GM18511 (cell line): Measurements from ENCODE around the gene CYGB.
"Not testable (repeated sequence)": the region's sequence is repeated elsewhere in the genome, so short reads cannot be mapped to it uniquely, and the experiment has no call there.

Experiments
- ATAC-seq: cut with Tn5 transposase; IDR thresholded peaks from one replicate; pipeline ENCODE4 v1.9.1; 2021; ENCODE audit warnings: mild to moderate bottlenecking, moderate library complexity; ENCODE audit not compliant: unreplicated experiment

Gene CYGB

DNA sequence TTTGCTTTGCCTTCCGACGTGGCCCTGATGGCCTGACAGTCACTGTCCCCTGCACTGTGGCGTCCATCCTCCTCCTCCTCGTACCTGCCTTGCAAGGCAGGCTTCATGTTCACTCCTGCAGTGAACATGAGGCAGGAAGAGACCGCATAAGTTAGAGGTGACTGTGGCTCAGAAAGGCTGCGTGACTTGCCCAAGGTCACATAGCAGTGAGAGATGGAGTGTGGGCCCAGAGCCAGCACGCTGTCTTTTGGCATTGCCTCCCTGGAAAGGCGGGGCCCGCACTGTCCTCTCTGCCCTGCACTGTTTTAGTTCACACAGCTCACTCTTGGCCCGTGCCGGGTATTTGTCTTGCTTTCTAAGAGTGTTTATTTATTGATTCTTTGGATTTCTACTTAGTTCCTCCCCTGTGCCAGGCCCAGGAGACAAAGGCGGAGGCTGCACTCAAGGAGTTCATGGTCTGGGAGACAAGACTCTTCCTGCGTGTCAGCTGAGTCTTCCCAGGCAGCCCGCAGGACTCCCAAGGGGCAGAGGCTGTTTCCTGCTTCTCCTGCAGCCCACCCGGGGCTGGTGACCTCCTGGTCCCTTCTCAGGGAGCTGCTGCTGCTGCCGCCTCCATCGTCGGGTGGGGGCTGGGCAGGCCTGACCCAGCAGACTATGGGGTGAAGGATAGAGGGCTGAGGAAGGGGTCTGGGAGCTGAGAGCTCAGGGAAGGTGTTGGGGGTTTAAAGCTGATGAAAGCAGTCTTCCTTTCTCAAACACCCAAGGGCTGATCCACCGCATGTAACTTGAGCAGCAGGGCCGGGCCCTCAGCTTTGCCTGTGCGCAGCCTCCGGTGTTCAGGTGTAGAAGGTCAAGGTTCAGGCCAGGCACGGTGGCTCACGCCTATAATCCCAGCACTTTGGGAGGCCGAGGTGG lies 12.7 kb downstream of the CYGB start:
- ATAC-seq, result no peak

DNA sequence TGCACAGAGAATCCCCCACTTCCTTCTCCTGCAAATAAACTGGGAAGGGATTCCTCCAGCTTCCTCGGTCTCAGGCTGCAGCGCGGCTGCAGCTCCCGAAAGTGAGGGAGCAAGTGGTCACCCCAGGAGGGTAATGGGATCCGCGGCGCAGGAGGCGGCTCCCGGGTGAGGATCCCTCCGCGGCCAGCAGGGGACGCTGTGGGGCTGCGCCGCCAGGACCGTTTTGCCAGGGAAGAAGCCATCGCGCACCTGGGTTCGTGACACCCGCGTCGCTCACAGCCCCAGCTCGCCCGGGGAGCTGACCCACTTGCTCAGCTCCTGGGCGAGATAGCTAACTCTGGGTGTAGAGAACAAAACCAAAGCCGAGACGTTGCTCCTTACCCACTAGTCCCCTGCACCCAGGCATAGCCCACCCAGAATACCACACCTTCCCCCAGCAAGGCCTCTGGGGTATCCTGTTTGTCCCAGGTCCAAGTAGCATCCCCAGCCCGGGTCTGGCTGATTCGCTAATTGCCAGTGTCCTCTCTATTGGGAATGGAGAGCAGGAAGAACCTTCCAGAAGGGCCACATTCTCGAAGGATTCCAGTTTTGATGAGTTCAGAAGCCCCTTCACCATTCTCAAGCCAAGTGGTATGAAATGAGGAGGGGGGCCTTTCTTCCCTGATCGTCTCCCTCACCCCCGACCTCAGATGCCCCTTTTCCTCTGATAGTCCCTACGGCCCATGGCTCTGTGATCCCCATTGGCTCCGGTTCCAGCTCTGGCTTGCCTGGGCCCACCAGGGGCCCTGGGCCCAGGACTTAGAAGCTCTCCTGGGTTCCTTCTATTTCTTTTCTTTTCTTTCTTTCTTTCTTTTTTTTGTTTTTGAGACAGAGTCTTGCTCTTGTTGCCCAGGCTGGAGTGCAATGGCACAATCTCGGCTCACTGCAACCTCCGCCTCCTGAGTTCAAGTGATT lies 14.1 kb downstream of the CYGB start:
- ATAC-seq, result no peak

- ATAC-seq, result not testable (repeated sequence)
These were observed 15.8 kb downstream of the CYGB start for GRCh38 chr17:76521683-76522082.

DNA sequence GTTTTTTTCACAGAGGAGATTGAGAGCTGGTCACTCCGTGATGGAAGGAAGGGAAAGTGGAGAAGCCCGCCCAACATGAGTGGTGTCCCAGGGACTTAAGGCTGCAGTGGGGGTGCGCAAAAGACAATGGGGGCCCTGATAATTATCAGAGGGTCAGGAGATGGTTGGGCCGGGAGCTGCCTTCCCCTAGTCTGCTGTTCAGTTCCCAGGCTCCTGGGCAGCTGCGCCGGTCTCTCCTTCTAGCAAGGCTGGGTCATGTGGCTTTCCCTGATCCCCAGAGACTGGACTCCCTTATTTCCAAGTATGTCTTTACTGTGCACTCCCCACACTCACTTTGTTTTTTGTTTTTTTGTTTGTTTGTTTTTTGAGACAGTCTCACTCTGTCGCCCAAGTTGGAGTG lies 16.2 kb downstream of the CYGB start:
- no peak for ATAC-seq

GRCh38 chr17:76519048-76519966 lies 18.2 kb downstream of the CYGB start:
- ATAC-seq, result no peak

DNA sequence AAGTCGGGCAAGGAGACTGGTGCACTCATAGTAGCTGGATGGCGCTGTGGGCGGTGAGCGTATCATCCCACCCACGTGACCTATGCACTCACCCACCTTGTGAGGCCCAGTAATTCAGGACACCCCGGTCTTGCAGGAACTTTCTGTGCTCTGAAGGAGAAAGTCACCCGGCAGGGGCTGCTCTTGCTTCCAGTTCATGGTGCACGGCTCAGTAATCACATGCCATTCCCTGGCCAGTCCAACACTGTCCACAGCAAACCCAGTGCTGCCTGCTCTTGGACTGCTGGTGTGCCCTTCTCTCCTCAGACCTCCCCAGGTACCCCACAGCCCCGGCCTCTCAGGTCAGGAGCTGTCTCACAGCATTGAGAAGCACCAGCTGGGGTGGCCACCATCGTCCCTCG lies 19.9 kb downstream of the CYGB start:
- ATAC-seq, result no peak

- ATAC-seq, result peak; percentile 70
These were observed 22.1 kb downstream of the CYGB start for GRCh38 chr17:76515274-76515949.

DNA sequence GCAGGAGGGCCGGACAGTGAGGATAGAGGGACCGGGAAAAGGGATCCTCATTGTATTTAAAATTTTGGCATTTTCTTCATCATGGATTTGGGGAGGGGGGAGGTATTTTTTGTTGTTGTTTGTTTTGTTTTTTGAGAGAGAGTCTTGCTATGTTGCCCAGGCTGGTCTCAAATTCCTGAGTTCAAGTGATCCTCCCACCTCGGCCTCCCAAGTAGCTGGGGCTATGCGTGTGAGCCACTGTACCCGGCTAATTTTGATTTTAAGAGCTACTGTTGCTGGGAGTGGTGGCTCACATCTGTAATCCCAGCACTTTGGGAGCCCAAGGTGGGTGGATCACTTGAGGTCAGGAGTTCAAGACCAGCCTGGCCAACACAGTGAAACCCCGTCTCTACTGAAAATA lies 23.2 kb downstream of the CYGB start:
- not testable (repeated sequence) for ATAC-seq

GRCh38 chr17:76513306-76513692 lies 24.2 kb downstream of the CYGB start:
- ATAC-seq, result no peak

- ATAC-seq, result no peak
These were observed 24.9 kb downstream of the CYGB start for GRCh38 chr17:76512366-76513305.

GRCh38 chr17:76511668-76512365 lies 25.7 kb downstream of the CYGB start:
- no peak for ATAC-seq

DNA sequence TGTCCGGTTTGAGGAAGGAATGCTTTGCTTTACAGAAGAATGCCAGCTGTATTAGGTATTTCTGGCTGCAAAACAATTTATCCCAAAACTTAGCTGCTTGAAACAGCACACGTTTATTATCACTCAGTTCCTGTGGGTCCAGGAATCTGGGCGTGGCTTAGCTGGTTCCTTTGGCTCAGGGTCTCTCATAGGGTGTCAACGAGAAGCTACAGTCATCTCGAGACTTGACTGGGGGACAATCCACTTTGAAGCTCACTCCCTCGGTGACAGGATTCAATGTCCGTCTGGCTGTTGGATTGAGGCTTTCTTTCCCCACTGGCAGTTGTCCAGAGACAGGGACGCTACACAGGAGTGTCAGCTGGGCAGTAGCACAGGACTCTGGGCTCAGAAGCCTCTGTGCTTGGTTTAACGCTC lies 26.7 kb downstream of the CYGB start:
- no peak for ATAC-seq

- ATAC-seq, result not testable (repeated sequence)
These were observed 28.9 kb downstream of the CYGB start for GRCh38 chr17:76508472-76509063.

GRCh38 chr17:76506408-76507345 lies 30.8 kb downstream of the CYGB start:
- no peak for ATAC-seq

DNA sequence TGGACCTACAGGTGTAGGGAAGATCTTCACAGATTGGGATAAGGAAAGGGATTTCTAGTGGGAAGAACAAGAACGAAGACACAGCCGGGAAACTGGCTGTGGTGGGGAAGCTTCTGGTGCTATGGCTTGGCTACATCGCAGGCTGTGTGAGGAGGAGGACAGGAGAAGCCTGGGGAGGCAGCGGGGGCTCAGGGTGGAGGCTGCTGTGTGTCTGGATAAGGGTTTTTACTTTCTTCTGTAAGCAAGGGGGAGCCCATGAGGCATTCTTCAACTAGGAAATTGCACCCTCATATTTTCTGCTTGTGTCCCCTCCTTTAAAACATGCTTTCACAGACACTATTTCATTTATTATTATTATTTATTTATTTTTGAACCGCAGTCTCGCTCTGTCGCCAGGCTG lies 33.4 kb downstream of the CYGB start:
- no peak for ATAC-seq

- ATAC-seq, result no peak
These were observed 34.9 kb downstream of the CYGB start for GRCh38 chr17:76502341-76503211.
